ENCODE results near the gene G0S2. TPM values are rescaled to one million over a fixed set of nuclear protein-coding genes. Genes with fewer than 3 reads are reported as not detected.

The G0S2 gene
- total RNA-seq, 1 experiment from 2014 or later, result 0.35 TPM

GRCh38 chr1:209685821-209686220 lies 10.6 kb downstream of the G0S2 start:
- Histone ChIP-seq H4K91ac (ENCODE audit: insufficient read length, low read depth, low read length) (no peak overlapping the region), H4K8ac (replicated peaks; ENCODE audit: insufficient read length, low read depth, low read length) (no peak overlapping the region), H3K56ac (ENCODE audit: insufficient read length, low read depth, low read length) (no peak overlapping the region), H3K27me3 (ENCODE audit: insufficient read depth, low read length) (no peaks in the 10 kb centered on the region), H3K79me1 (ENCODE audit: insufficient read depth, low read depth, low read length, poor library complexity, severe bottlenecking) (no peaks in the 10 kb centered on the region), H3K23me2 (ENCODE audit: insufficient read length, low read depth, low read length, poor library complexity, severe bottlenecking) (no peaks in the 10 kb centered on the region), H2BK15ac (ENCODE audit: low read depth, low read length) (no peak overlapping the region), H2BK5ac (ENCODE audit: insufficient read length, low read length) (no peak overlapping the region), H3K4me1 (ENCODE audit: insufficient read depth, low read length) (no peaks in the 10 kb centered on the region), H3K79me2 (ENCODE audit: insufficient read depth, low read length) (no peaks in the 10 kb centered on the region), H3K18ac (ENCODE audit: insufficient read length, low read depth, low read length) (no peak overlapping the region), H3T11ph (ENCODE audit: low read length) (no peak overlapping the region), H3K4ac (ENCODE audit: low read depth, low read length) (no peak overlapping the region), H3K9ac (ENCODE audit: extremely low read depth, insufficient read length, low read length) (no peak overlapping the region), H2BK120ac (ENCODE audit: low read depth, low read length, poor library complexity, severe bottlenecking) (no peak overlapping the region), H4K5ac (ENCODE audit: insufficient read length, low read depth, low read length) (no peak overlapping the region), H2AFZ (ENCODE audit: low read length) (no peak overlapping the region), H3K23ac (ENCODE audit: insufficient read length, low read depth, low read length) (no peak overlapping the region), H3K27ac (ENCODE audit: insufficient read length, low read depth, low read length) (no peak overlapping the region), H3K9me3 (ENCODE audit: control insufficient read depth, low read depth, low read length) (no peaks in the 10 kb centered on the region), H2BK20ac (ENCODE audit: low read depth, low read length, poor library complexity, severe bottlenecking) (no peak overlapping the region), H3K4me2 (ENCODE audit: insufficient read depth, insufficient read length, low read length) (no peak overlapping the region), H4K20me1 (ENCODE audit: control insufficient read depth, insufficient read depth, insufficient read length) (no peaks in the 10 kb centered on the region), H2AK5ac (ENCODE audit: insufficient read length, low read length) (no peak overlapping the region), H2BK12ac (ENCODE audit: insufficient read length, low read depth, low read length) (no peak overlapping the region), H3K14ac (ENCODE audit: insufficient read depth, low read length) (no peak overlapping the region)
- H3K27me3 Mint-ChIP-seq (ENCODE audit: low read depth), result peaks cover 19% of the 10 kb centered on the region
- peaks cover 0 to 3% of the 10 kb centered on the region in 2 experiments; a peak in 1 of 4 replicates for H3K4me1 Mint-ChIP-seq
- TF ChIP-seq CTCF (conservative IDR thresholded peaks at IDR 0.05), result no peak
- peak overlapping the region in 1 of 3 experiments; percentile 21; a peak in 1 of 7 replicates for H3K27ac Mint-ChIP-seq
- DNase-seq, result peak; percentile 33
- no peak overlapping the region for H3K4me3 Mint-ChIP-seq
- H3K9me3 Mint-ChIP-seq, result no peaks in the 10 kb centered on the region
- WGBS (ENCODE audit: extremely low coverage, insufficient read length, low lambda C conversion rate), result no CpG with 5 or more reads among the region's 4 CpGs
- H3K36me3 Mint-ChIP-seq (ENCODE audit: insufficient read depth in 1 of 3, low read depth in 3 of 3), result no peaks in the 10 kb centered on the region
